GM19025 (cell line): ENCODE results near the gene NAXD.
A peak's percentile ranks its signal among the peaks of the same experiment; 100 is the strongest.
"Not testable (repeated sequence)": the region's sequence is repeated elsewhere in the genome, so short reads cannot be mapped to it uniquely, and the experiment has no call there.

Experiments
- ATAC-seq: cut with Tn5 transposase; IDR thresholded peaks from one replicate; pipeline ENCODE4 v1.9.1; 2021; ENCODE audit warnings: mild to moderate bottlenecking, low read depth, moderate library complexity; ENCODE audit not compliant: unreplicated experiment

Gene NAXD

DNA sequence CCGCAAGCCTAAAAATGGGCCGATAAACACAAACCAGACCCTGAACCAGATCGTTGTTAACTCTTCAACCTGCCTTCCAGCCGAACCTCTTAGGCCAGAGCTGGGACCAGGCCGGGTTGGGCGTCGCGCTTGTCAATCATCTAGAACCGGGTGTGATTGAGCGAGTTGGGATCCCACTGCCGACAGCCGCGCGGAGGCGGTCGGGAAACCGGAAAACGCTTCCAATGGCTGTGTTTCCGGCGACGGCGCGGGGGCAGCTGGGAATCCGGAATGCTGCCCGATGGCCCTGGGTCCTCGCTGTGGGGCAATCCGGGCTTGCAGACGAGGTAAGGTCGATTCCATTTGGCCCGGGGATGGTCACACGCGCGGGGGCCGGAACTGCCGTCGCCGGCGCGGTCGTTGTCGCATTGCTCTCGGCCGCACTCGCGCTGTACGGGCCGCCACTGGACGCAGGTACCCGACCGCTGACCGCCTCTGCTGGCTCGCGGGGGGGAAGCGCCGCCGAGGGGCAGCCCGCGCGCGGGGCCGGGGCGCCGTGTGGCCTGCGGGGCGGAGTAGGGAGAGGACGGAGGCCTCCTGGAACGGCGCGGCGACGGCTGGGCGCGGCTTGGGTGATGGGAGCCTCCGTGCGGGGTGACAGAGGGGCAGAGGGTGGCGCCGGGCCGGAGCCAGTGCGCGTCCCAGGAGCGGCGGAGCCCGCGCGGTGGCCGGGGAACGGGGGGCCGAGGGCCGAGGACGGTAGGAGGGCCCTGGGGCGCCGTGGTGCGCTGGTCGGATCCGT, at the start of gene NAXD:
NAXD (plus strand) TSS at position 224 of the 781 bp plus-strand sequence; CDS start at position 281, 57 bp downstream.
- ATAC-seq: peak; percentile 75

GRCh38 chr13:110566171-110566570, 49.2 kb upstream of the NAXD start:
- no peak for ATAC-seq

- no peak for ATAC-seq
Measured at GRCh38 chr13:110568612-110569011, 46.7 kb upstream of the NAXD start.

DNA sequence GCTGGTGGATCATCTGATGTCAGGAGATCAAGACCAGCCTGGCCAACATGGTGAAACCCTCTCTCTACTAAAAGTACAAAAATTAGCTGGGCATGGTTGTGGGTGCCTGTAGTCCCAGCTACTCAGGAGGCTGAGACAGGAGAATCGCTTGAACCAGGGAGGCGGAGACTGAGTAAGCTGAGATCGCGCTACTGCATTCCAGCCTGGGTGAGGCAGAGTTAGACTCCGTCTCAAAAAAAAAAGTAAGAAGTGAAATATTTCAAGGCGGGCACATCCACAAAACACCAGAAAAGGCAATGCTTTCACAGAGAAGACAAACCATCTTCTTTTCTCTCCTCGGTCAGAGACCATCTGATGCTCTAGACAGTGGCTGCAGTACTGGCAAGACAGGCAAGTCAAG, 45.4 kb upstream of the NAXD start:
- ATAC-seq: not testable (repeated sequence)

GRCh38 chr13:110570886-110571285, 44.5 kb upstream of the NAXD start:
- no peak for ATAC-seq

GRCh38 chr13:110571896-110572777, 43.2 kb upstream of the NAXD start:
- ATAC-seq: no peak

GRCh38 chr13:110572778-110573118, 42.6 kb upstream of the NAXD start:
- no peak for ATAC-seq

GRCh38 chr13:110574161-110574560, 41.2 kb upstream of the NAXD start:
- no peak for ATAC-seq

- ATAC-seq: peak; percentile 64
Measured at GRCh38 chr13:110575322-110576069, 39.8 kb upstream of the NAXD start.

DNA sequence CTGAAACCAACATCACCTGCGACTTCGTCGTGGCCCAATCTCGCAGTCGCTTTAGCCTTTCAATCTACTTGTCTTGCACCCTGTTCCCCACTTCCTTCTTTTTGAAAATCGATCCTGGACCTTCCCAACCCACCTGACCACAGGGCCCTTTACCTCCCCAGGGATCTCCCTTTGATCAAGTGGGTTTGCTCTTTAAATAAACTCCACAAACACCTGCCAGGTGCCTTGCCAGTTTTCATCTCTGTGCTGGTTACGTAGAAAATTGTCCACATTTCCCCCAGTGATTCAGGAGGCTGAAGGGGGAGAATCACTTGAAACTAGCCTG, 39.3 kb upstream of the NAXD start:
- peak; percentile 3 for ATAC-seq

DNA sequence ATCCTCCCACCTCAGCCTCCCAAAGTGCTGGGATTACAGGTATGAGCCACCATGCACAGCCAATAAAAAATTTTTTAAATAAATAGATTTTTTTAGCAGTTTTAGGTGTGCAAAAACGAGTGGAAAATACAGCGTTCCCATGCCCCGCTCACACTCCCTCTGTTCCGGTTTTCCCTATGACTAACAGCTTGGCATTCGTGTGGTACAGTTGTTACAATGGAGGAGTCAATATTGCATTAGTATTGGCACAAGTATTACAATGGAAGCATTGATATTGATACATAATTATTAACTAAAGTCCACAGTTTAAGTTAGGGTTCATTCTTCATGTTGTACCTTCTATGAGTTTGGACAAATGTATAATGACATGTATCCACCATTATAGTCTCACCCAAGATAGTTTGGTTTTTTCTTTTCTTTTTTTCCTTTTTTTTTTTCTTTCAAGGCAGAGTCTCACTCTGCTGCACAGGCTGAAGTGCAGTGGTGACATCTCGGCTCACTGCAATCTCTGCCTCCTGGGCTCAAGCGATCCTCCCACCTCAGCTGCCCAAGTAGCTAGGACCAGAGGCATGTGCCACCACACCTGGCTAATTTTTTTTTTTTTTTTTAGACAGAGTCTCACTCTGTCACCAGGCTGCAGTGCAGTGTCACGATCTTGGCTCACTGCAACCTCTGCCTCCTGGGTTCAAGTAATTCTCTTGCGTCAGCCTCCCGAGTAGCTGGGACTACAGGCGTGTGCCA, 38.4 kb upstream of the NAXD start:
- no peak for ATAC-seq

GRCh38 chr13:110578363-110578762, 37.0 kb upstream of the NAXD start:
- no peak for ATAC-seq

- no peak for ATAC-seq
Measured at GRCh38 chr13:110580800-110581199, 34.5 kb upstream of the NAXD start.

DNA sequence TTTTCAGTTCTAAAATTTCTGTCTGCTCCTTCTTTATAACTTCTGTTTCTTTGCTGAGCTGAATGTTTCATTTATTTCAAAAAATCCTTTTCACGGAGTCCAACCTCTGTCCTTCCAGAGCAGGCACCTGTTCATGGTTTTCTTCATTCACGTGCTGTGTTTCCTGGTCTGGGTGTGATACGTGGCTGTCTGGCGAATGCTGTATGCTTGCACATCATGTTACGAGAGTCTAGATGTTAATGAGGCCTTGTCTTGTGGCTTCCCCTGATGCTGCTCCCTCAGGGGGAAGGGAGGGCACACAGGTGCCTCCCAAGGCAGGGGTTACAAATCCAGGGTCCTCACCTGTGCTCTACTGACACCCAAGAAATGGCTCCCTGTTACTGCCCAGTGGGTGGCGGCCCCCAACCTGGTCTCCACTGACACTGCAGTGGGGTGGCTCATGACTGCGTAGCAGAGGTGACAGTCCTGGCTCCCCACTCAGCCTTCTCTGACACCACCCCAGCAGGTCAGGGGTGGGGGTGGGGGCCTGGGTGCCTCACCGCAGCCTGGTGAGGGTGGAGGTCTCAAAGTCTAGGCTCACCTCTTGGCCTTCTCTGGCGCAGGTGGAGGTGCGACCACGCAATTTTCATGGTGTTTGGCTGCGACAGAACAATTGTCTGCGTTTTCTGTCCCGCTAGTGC, 33.7 kb upstream of the NAXD start:
- ATAC-seq: no peak

DNA sequence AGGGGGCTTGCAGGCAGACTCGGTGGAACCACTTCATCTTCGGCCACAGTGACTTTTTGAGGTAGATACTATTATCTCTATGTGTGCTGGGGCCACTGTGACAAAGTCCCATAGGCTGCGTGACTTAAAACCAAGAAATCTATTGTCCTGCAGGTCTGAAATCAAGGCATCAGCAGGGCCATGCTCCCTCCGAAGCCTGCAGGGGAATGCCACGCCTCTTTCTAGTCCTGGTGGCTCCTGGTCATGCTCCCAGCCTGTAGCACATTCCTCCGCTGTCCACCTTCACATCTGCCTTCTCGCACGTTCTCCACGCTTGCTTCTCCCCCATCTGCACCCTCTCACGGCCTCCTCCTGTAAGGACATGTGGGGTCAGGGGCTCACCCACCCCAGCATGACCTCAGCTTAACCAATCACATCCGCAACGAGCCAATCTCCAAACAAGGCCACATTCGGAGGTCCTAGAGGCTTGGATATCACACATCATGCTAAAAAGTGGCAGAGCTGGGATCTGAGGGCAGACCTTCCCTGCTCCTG, 32.9 kb upstream of the NAXD start:
- no peak for ATAC-seq

- no peak for ATAC-seq
Measured at GRCh38 chr13:110583178-110583865, 32.0 kb upstream of the NAXD start.

DNA sequence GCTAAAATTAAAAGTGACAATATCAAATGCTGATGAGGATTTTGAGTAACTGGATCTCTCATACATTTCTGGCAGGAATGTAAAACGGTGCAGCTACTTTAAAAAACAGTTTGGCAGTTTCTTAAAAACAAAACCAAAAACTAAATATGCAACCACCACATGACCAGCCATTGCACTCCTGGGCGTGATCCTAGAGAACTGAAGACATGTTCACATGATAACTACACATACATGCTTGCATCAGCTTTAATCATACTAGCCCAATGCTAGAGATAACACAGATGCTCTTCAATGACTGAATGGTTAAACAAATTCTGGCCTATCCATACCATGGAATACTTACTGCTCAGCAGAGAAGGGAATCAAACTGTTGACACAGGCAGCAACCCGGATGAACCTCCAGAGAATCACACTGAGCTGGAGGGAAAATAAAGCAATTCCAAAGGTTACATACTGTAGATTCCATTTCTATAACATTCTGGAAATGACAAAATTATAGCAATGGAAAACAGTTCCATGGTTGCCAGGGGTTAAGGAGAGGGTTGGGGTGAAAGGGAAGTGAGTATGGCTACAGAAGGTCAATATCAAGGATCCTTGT, 25.5 kb upstream of the NAXD start:
- no peak for ATAC-seq

GRCh38 chr13:110590577-110590976, 24.8 kb upstream of the NAXD start:
- ATAC-seq: no peak

DNA sequence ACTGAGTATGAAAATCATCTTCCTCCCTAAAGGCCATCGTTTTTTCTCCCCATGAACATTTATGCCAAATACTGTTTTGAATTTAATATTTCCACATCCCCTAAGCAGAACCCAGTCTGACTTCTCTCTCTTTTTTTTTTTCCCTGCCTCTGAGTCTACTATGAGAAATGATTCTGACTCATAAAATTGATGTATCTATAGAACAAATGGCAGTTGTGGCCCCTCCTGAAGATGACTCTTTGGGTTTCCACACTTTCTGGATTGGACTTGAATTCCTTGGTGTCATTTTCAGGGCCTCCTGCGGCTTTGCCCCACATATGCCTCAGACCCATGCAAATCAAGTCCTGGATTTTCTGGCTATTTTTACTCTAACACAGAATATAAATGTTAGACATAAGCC, 22.7 kb upstream of the NAXD start:
- ATAC-seq: no peak
